ENCODE measurements around the gene SNCA. TPM values are rescaled to one million over a fixed set of nuclear protein-coding genes. Genes with fewer than 3 reads are reported as not detected.
A peak's percentile ranks its signal among the peaks of the same experiment; 100 is the strongest.

The SNCA gene
- total RNA-seq, 1 donor: 3.5 TPM

DNA sequence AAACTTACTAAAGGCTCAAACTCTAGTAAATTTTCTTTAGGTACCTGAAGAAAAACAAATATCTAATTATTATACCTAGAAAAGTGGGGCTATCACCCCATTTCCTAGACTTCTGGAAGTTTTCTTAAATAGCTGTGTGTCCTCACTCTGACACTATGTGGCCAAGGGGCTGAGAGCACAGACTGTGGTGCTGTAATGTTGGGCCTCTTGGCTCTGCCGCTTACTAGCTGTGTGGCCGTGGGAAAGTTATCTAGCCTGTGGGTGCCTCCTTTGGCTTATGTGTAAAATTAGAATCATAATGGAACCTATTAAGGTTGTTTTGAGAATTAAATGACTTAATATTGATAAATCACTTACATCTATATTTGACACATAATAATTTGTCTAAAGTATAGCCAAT is 114.4 kb downstream of the SNCA start:
- H3K4me3 ChIP-seq (ENCODE audit: low read depth, low read length): no peak overlapping the region
- no peak for DNase-seq (ENCODE audit: low read depth)
- no peak for TF ChIP-seq CTCF (IDR thresholded peaks at IDR 0.05; ENCODE audit: insufficient read depth, low read depth, low read length)

DNA sequence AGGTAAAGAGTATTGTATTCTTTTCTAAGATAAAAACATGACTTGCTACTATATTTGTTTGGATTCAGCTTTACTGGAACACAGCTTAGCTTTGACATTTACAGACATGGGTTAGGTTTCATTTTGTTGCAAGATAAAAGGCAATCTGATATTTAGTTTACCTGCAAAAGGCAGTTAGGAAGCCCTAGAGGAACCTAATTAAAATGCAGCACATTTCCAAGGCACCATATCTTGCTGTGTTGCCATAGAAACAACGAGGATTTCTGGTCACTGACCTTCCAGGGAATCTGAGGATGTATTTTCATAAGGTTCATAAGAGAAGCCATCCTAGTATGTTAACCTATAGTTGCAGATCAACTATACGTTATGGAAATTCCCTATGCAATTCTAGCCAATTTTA is 116.0 kb downstream of the SNCA start:
- no peak for DNase-seq (ENCODE audit: low read depth)
- H3K4me3 ChIP-seq (ENCODE audit: low read depth, low read length): no peak overlapping the region
- no peak for TF ChIP-seq CTCF (IDR thresholded peaks at IDR 0.05; ENCODE audit: insufficient read depth, low read depth, low read length)

- TF ChIP-seq CTCF (IDR thresholded peaks at IDR 0.05; ENCODE audit: insufficient read depth, low read depth, low read length): no peak
- no peak for DNase-seq (ENCODE audit: low read depth)
- no peak overlapping the region for H3K4me3 ChIP-seq (ENCODE audit: low read depth, low read length)
Observed at GRCh38 chr4:89719536-89720090, 117.3 kb downstream of the SNCA start.

DNA sequence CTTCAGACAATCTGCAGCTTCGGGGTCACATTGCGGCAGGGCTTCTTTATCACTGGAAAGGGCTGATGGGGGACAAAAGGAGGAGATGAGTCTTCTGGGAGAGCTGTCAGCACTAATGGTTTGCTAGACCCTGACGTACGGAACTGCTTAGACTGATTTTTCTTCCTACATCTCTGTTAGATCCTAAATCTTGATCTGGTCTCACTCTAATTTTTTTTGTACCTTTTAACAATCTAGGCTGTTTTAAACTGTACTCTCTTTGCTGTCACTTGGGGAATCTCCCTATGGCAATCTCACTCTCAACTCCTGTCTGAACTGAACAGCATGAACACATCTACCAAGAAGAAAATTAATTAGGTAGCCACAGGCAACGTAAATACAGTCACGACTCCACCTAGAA is 120.1 kb downstream of the SNCA start:
- DNase-seq (ENCODE audit: low read depth): no peak

GRCh38 chr4:89715631-89716030 is 121.3 kb downstream of the SNCA start:
- no peak overlapping the region for H3K4me3 ChIP-seq (ENCODE audit: low read depth, low read length)
- no peak for DNase-seq (ENCODE audit: low read depth)
- no peak for TF ChIP-seq CTCF (IDR thresholded peaks at IDR 0.05; ENCODE audit: insufficient read depth, low read depth, low read length)

More for the DNA sequence above, 120.1 kb downstream of the SNCA start:
- no peak overlapping the region for H3K4me3 ChIP-seq (ENCODE audit: low read depth, low read length)
- no peak for TF ChIP-seq CTCF (IDR thresholded peaks at IDR 0.05; ENCODE audit: insufficient read depth, low read depth, low read length)

DNA sequence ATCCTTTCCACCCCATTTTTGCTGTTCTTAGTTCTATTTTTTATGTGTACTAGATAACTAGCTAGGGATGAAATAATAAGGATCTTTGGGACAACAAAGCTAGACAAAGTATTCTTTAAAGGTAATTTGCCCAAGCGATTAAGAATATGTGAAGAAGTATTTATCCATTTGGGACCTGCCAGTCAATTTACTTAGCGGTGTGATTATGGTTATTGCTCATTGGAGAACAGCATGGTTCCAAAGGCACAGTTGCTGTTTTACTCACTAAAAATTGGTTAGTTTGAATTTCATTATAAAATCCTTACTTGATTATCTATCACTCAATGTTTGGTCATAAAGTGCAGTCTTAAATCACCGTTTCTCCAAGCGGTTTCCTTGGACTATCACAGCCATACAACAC is 124.1 kb downstream of the SNCA start:
- DNase-seq (ENCODE audit: low read depth): no peak
- H3K4me3 ChIP-seq (ENCODE audit: low read depth, low read length): no peak overlapping the region
- TF ChIP-seq CTCF (IDR thresholded peaks at IDR 0.05; ENCODE audit: insufficient read depth, low read depth, low read length): no peak

DNA sequence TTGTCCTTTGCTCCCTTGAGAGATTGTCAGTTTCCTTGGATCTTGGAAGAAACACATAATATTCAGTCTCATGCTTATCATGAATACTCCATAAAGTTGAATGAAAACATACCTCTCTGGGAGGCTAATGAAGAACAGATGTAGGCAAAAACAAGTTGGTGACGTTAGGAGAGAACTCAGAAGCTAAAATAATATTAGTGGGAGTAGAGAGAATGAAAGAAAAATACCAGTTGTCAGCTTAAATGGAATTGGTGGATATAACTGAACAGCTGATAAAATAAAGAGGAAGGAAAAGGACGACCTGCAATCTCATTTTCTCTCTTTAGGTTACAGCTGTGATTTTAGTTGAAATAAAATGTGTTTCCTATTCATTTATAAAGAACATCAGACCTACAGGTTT is 124.8 kb downstream of the SNCA start:
- DNase-seq (ENCODE audit: low read depth): peak; percentile 81
- TF ChIP-seq CTCF (IDR thresholded peaks at IDR 0.05; ENCODE audit: insufficient read depth, low read depth, low read length): no peak
- no peak overlapping the region for H3K4me3 ChIP-seq (ENCODE audit: low read depth, low read length)
